Activated naive CD4-positive, alpha-beta T cell treated with anti-CD3 and anti-CD28 coated beads for 36 hours (primary cell): ENCODE results near the gene PLIN1. TPM values are rescaled to one million over a fixed set of nuclear protein-coding genes. Genes with fewer than 3 reads are reported as not detected.

Experiments used
- CTCF ChIA-PET: fragments of 350-600 bp; sonication (Branson Sonifier 250); formaldehyde crosslinking; loops from one replicate; lab custom pipeline; 2021; ENCODE audit warnings: antibody characterized with exemption; lab: Charles Lee
- DNase-seq: peaks from one replicate; pipeline ENCODE4 v3.0.0-alpha.2; 2020
- H3K27ac Mint-ChIP-seq: one replicate; pipeline ENCODE4 v1.8.0; 2021; ENCODE audit warnings: mild to moderate bottlenecking, mixed read lengths
- H3K27me3 Mint-ChIP-seq: one replicate; pipeline ENCODE4 v1.8.0; 2021; ENCODE audit warnings: low read depth, mixed read lengths
- H3K36me3 Mint-ChIP-seq: one replicate; pipeline ENCODE4 v1.8.0; 2021; ENCODE audit warnings: low read depth, mixed read lengths
- H3K4me1 Mint-ChIP-seq: one replicate; pipeline ENCODE4 v1.8.0; 2021; ENCODE audit warnings: low read depth, mixed read lengths
- H3K4me3 Mint-ChIP-seq: one replicate; pipeline ENCODE4 v1.8.0; 2021; ENCODE audit warnings: mild to moderate bottlenecking, moderate library complexity, mixed read lengths
- H3K9me3 Mint-ChIP-seq: one replicate; pipeline ENCODE4 v1.8.0; 2021; ENCODE audit warnings: mixed read lengths
- intact Hi-C: fragments of 100-400 bp; cut with micrococcal nuclease; formaldehyde crosslinking; loops from one replicate; pipeline ENCODE4 v1.15.1; 2023
- total RNA-seq, 2 experiments: library from RNA; stranded (reverse); gene quantifications; one replicate each; pipeline ENCODE4 v1.2.3, GENCODE V29; 2021

PLIN1 gene
- total RNA-seq, 2 experiments from 2014 or later, result 0.17 to 0.30 TPM

GRCh38 chr15:89628806-89629715, 50.1 kb downstream of the PLIN1 start:
- no peak overlapping the region for H3K27ac Mint-ChIP-seq
- H3K9me3 Mint-ChIP-seq, result no peaks in the 10 kb centered on the region
- no peak for DNase-seq
- no peak overlapping the region for H3K4me3 Mint-ChIP-seq
- CTCF ChIA-PET, result no interaction called here
- H3K27me3 Mint-ChIP-seq, result no peaks in the 10 kb centered on the region
- no peaks in the 10 kb centered on the region for H3K4me1 Mint-ChIP-seq
- intact Hi-C loops, result no loop called here
- H3K36me3 Mint-ChIP-seq, result peaks cover 43% of the 10 kb centered on the region

DNA sequence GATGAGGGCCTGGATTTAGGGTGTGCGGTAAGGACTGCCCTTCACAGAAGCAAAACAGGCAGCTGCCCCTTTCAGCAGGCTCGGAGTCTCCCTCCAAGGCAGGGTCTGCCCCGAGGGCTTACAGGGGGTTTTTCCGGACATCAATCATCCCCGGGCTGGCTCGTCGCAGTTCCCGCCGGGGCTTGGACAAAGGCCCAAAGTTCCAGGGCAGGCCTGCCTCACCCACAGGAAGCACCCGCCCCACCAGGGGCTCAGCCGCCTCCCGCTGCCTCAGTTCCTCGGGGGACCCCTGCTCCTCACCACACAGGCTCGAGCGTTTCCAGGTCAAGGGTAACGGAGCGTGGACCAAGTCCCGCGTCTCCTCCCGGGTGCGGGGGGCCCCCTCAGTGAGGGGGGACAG, 50.9 kb downstream of the PLIN1 start:
- Mint-ChIP-seq H3K27me3 (no peaks in the 10 kb centered on the region), H3K4me3 (no peak overlapping the region), H3K36me3 (peaks cover 48% of the 10 kb centered on the region), H3K9me3 (no peaks in the 10 kb centered on the region), H3K27ac (no peak overlapping the region), H3K4me1 (no peaks in the 10 kb centered on the region)
- no peak for DNase-seq
- intact Hi-C loops, result no loop called here
- CTCF ChIA-PET, result no interaction called here

DNA sequence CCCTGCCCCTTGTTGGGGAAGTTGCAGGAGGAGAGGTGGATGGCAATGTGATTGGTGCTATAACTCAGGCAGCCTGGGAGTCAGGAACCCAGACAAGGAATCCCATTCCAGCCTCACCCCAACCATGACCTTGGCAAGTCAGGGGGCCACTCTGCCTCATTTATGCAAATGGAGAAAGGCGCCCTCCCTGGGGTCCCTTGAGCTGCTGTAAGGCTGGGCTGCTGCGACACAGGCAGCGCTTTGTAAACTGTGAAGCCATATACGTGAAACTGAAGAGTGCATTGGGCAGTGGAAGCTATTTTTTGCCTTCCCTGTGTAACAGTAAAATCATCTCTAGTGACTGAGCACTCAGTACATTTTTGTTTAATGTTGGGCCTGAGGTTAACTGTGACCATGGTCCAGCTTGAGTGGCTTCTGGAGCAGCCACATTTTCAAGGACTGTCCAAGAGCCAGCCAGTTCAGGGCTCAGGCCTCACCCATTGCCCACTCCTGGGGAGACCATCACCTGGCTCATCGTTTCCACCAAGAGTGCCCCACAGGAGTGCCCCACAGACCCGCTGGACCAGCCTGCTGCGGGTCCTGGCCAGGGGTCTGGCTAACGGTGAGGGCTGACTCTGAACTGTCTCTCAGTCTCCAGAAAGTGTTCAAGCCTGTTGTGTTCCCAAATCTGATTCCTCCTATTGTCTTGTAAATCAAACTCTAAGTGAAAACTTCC, 51.8 kb downstream of the PLIN1 start:
- Mint-ChIP-seq H3K9me3 (no peaks in the 10 kb centered on the region), H3K36me3 (peaks cover 53% of the 10 kb centered on the region), H3K4me1 (no peaks in the 10 kb centered on the region), H3K27ac (no peak overlapping the region), H3K27me3 (no peaks in the 10 kb centered on the region), H3K4me3 (no peak overlapping the region)
- CTCF ChIA-PET, result no interaction called here
- intact Hi-C loops, result no loop called here
- no peak for DNase-seq

- intact Hi-C loops, result no loop called here
Measured at GRCh38 chr15:89625716-89626115, 53.5 kb downstream of the PLIN1 start.

GRCh38 chr15:89623165-89623564, 56.0 kb downstream of the PLIN1 start:
- Mint-ChIP-seq H3K36me3 (peaks cover 69% of the 10 kb centered on the region), H3K4me1 (no peaks in the 10 kb centered on the region), H3K9me3 (no peaks in the 10 kb centered on the region), H3K27me3 (no peaks in the 10 kb centered on the region), H3K27ac (no peak overlapping the region), H3K4me3 (no peak overlapping the region)
- DNase-seq, result no peak
- CTCF ChIA-PET, result no interaction called here
- intact Hi-C loops, result no loop called here

More at GRCh38 chr15:89625716-89626115, 53.5 kb downstream of the PLIN1 start:
- H3K4me1 Mint-ChIP-seq, result no peaks in the 10 kb centered on the region
- CTCF ChIA-PET, result interaction anchor here (0.5 kb wide), 1 partner anchor 360 kb away, joined by 4 read pairs; no protein-coding TSS in a partner anchor
- DNase-seq, result no peak
- H3K36me3 Mint-ChIP-seq, result peaks cover 66% of the 10 kb centered on the region
- no peaks in the 10 kb centered on the region for H3K9me3 Mint-ChIP-seq
- no peak overlapping the region for H3K4me3 Mint-ChIP-seq
- H3K27me3 Mint-ChIP-seq, result no peaks in the 10 kb centered on the region
- no peak overlapping the region for H3K27ac Mint-ChIP-seq

DNA sequence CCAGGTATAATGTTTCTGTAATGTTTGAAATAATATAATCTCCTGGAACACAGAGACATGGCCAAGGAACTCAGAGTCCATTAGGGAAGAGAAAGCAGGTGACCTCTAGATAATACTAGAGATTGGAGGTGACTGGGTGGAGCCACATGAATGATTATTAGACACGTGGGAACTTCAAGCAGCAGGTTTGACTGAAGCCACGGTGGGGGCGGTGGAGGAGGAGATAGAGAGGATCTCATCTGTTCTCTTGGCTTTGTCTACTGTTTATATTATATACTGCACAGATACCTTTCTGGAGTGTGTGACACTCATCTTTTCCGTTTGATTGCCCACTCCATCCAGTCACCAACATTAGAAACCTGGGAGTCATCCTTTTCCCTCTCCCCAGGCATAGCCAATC, 57.6 kb downstream of the PLIN1 start:
- intact Hi-C loops, result no loop called here
- H3K27ac Mint-ChIP-seq, result no peak overlapping the region
- H3K4me1 Mint-ChIP-seq, result no peaks in the 10 kb centered on the region
- DNase-seq, result no peak
- H3K4me3 Mint-ChIP-seq, result no peak overlapping the region
- H3K27me3 Mint-ChIP-seq, result no peaks in the 10 kb centered on the region
- no peaks in the 10 kb centered on the region for H3K9me3 Mint-ChIP-seq
- CTCF ChIA-PET, result no interaction called here
- H3K36me3 Mint-ChIP-seq, result peaks cover 74% of the 10 kb centered on the region

GRCh38 chr15:89616228-89616627, 62.9 kb downstream of the PLIN1 start:
- Mint-ChIP-seq H3K4me1 (no peaks in the 10 kb centered on the region), H3K4me3 (no peak overlapping the region), H3K36me3 (peaks cover 79% of the 10 kb centered on the region), H3K27ac (no peak overlapping the region), H3K9me3 (peaks cover 17% of the 10 kb centered on the region), H3K27me3 (no peaks in the 10 kb centered on the region)
- no peak for DNase-seq
- intact Hi-C loops, result no loop called here
- CTCF ChIA-PET, result interaction anchor here (0.5 to 1.0 kb wide), 2 partner anchors 21 to 258 kb away, joined by 3 read pairs; no protein-coding TSS in a partner anchor

DNA sequence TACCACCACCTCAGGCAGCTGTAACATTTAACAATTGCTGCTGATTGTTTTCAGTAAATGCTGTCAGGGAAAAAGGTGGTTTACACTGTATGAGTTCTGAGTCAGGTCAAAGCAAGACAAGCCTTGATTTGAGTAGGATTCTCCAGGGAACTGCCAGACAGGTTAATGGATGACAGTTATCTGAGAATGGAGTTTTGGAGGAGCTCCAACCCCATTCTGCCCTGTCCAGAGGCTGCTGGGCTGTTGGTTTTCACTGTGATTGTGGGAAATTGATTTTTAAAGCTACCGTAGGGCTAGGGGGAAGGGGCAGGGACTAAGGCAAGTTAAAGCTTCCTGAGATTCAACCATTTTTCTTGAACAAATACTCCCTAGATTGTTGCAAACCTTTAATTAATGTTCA, 64.0 kb downstream of the PLIN1 start:
- no peaks in the 10 kb centered on the region for H3K4me1 Mint-ChIP-seq

More for the DNA sequence above, 64.0 kb downstream of the PLIN1 start:
- CTCF ChIA-PET, result interaction anchor here (0.6 to 1.0 kb wide), 2 partner anchors 23 to 257 kb away, joined by 3 read pairs; no protein-coding TSS in a partner anchor
- intact Hi-C loops, result no loop called here
- H3K27ac Mint-ChIP-seq, result no peak overlapping the region
- H3K36me3 Mint-ChIP-seq, result peaks cover 80% of the 10 kb centered on the region
- H3K27me3 Mint-ChIP-seq, result no peaks in the 10 kb centered on the region
- no peak overlapping the region for H3K4me3 Mint-ChIP-seq
- H3K9me3 Mint-ChIP-seq, result peaks cover 20% of the 10 kb centered on the region
- no peak for DNase-seq

Other genes with a start within 250 kb of the PLIN1 start
- not detected for gene RHCG, start 182.8 kb downstream of the PLIN1 start, total RNA-seq
- gene TICRR, start 103.9 kb downstream of the PLIN1 start, total RNA-seq, result 10 to 100 TPM; 20.7 to 21.0 TPM
- gene KIF7, start 23.9 kb downstream of the PLIN1 start, total RNA-seq, result 1 to 10 TPM in 1 of 2 experiments, under 1 TPM in 1; 0.94 to 1.1 TPM
- gene PEX11A, start 11.4 kb upstream of the PLIN1 start, total RNA-seq, result 1 to 10 TPM; 1.0 to 1.9 TPM
- not detected for gene WDR93, start 11.4 kb upstream of the PLIN1 start, total RNA-seq
- 1 to 10 TPM; 4.4 to 6.6 TPM for gene MESP1, start 71.9 kb upstream of the PLIN1 start, total RNA-seq
- gene MESP2, start 97.0 kb upstream of the PLIN1 start, total RNA-seq, result not detected
- not detected for gene ANPEP, start 135.5 kb upstream of the PLIN1 start, total RNA-seq
- gene AP3S2, start 214.6 kb upstream of the PLIN1 start, total RNA-seq, result 10 to 100 TPM; 20.2 to 25.2 TPM
- gene ARPIN, start 233.6 kb upstream of the PLIN1 start, total RNA-seq, result not detected